Stomach (tissue), 19 donors: ENCODE results near the gene CEL. TPM values are rescaled to one million over a fixed set of nuclear protein-coding genes. Genes with fewer than 3 reads are reported as not detected.
A peak's percentile ranks its signal among the peaks of the same experiment; 100 is the strongest.
"Not testable (repeated sequence)": the region's sequence is repeated elsewhere in the genome, so short reads cannot be mapped to it uniquely, and the experiment has no call there.

ENCODE experiments used
- DNase-seq, 2 donors: peaks; one replicate each; pipeline versions ENCODE4 v3.0.0 to v3.0.0-alpha.2; 2013 to 2019
- H3K27ac ChIP-seq, 5 donors: fragments of 200-600 bp in 4 of 5; sonication (generic) in 4 of 5; one replicate each; pipeline ENCODE4 v1.5.1; 2013 to 2019; ENCODE audit warnings: mild to moderate bottlenecking in 1 of 5, moderate library complexity in 1 of 5
- H3K27me3 ChIP-seq, 3 donors: fragments of 200-600 bp; sonication (generic); one replicate each; pipeline ENCODE4 v1.5.1; 2017 to 2019; ENCODE audit warnings: mixed run types in 1 of 3
- H3K36me3 ChIP-seq, 4 donors: fragments of 200-600 bp; sonication (generic); 1 replicate in 3 of 4; 2 replicates in 1 of 4; pipeline ENCODE4 v1.5.1; 2016 to 2019
- H3K4me1 ChIP-seq, 4 donors: fragments of 200-600 bp; sonication (generic); one replicate each; pipeline ENCODE4 v1.5.1; 2016 to 2019
- H3K4me3 ChIP-seq, 4 donors: fragments of 200-600 bp; sonication (generic) in 3 of 4; one replicate each; pipeline ENCODE4 v1.5.1; 2016 to 2019; ENCODE audit warnings: mild to moderate bottlenecking in 1 of 4
- H3K9me3 ChIP-seq, 4 donors: fragments of 200-600 bp; sonication (generic); one replicate each; pipeline ENCODE4 v1.5.1; 2016 to 2019
- EP300 ChIP-seq: sonication (generic); formaldehyde crosslinking; IDR thresholded peaks from one replicate; pipeline ENCODE4 v1.6.1; 2017; ENCODE audit warnings: antibody characterized with exemption
- POLR2A ChIP-seq, 4 donors: fragments of 450-650 bp; IDR thresholded peaks; one replicate each; pipeline ENCODE4 v1.6.1; 2016; ENCODE audit warnings: antibody characterized with exemption in 4 of 4, control low read depth in 2 of 4, mild to moderate bottlenecking in 1 of 4, moderate library complexity in 1 of 4
- POLR2AphosphoS5 ChIP-seq, 3 donors: sonication (generic); formaldehyde crosslinking; IDR thresholded peaks; one replicate each; pipeline ENCODE4 v1.6.1; 2016; ENCODE audit warnings: antibody characterized with exemption in 3 of 3
- WGBS, 5 donors: extraction: QIAGEN DNeasy Blood & Tissue Kit in 3 of 5; methylation state at CpG; one replicate each; pipeline versions ENCODE4 v1.1.5 to v1.1.7; 2013 to 2018; 5-methylcytosine and 5-hydroxymethylcytosine counted together
- intact Hi-C: fragments of 100-400 bp; cut with DNase I; formaldehyde crosslinking; loops from one replicate; pipeline ENCODE4 v1.15.1; 2023; ENCODE audit warnings: low total_unique reads
- long read RNA-seq, 10 donors: transcript quantifications; one replicate each; lab custom pipeline, GENCODE V29; 2026
- polyA plus RNA-seq, 3 donors: library from polyadenylated mRNA; stranded (reverse); fragments of 200-250 nt; gene quantifications; one replicate each; pipeline ENCODE4 v1.2.3, GENCODE V29; 2013
- total RNA-seq, 5 donors: library from RNA; depleted of rRNA; stranded (reverse); fragments of >200 nt; gene quantifications; one replicate each; pipeline versions ENCODE4 v1.1.0 to v1.2.3, GENCODE V29; 2014 to 2016
- TF ChIP-seq, protein P1 (sequence below), 7 experiments: fragments of 450-650 bp in 4 of 7; fragments of 200-600 bp in 3 of 7; sonication (generic) in 3 of 7; IDR thresholded peaks; one replicate each; pipeline ENCODE4 v1.5.1; 2016 to 2019; ENCODE audit warnings: antibody characterized with exemption in 7 of 7, control low read depth in 2 of 7, mild to moderate bottlenecking in 1 of 7
- donor health status: healthy with polysubstance abuse.
- donor health status: Bipolar disorder and iron deficiency.
- donor health status: healthy.

CEL gene
- total RNA-seq (1 to 10 TPM in 2 of 5 donors, not detected in 3; 1.2 to 2.0 TPM), polyA plus RNA-seq (1 to 10 TPM; 1.4 to 9.9 (median 4.0) TPM)
- long read RNA-seq, donor 1 = 0 reads
- long read RNA-seq, donor 2, partial matches to known transcripts = 0 of 1 reads
- long read RNA-seq, donor 2, other reads (novel, unspliced or antisense) = 0 of 1 reads
- long read RNA-seq, donor 3 = 0 reads
- long read RNA-seq, donor 4 = 0 reads
- long read RNA-seq, donor 5 = 0 reads
- long read RNA-seq, donor 6 = 0 reads
- long read RNA-seq, donor 7 = 0 reads
- long read RNA-seq, donor 8 = 0 reads
- long read RNA-seq, donor 9 = 0 reads
- long read RNA-seq, donor 10, transcript CEL-201 (11 exons, 2,384 nt) = major isoform, 5 of 5 reads
- long read RNA-seq, donor 10, partial matches to known transcripts = 0 of 5 reads
- long read RNA-seq, donor 10, other reads (novel, unspliced or antisense) = 0 of 5 reads

- H3K27ac ChIP-seq, intact Hi-C loops: not testable (repeated sequence)
Measured at GRCh38 chr9:133061764-133062145, at the start of gene CEL. TSS of gene CEL (plus strand) at chr9:133061981. CDS start at chr9:133062003, 22 bp downstream.

DNA sequence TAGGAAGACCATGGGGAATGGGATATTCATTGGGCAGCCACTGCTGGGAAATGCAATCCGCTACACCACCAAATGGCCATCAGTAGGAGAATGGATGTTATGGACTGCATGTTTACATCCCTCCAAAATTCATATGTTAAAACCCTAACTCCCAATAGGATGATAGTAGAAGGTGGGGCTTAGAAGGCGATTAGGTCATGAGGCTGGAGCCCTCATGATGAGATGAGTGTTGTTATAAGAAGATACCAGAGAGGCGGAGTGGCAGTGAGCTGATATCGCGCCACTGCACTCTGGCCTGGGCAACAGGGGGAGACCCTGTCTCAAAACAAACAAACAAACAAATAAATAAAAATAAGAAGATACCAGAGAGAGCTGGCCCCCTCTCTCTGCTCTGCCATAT is 47.1 kb upstream of the CEL start:
- Histone ChIP-seq H3K27me3 (peaks cover 0 to 10% (median 0%) of the 10 kb centered on the region in 3 donors), H3K27ac (no peak overlapping the region), H3K9me3 (peaks cover 0 to 24% (median 9%) of the 10 kb centered on the region in 4 donors), H3K4me1 (no peaks in the 10 kb centered on the region), H3K4me3 (no peak overlapping the region), H3K36me3 (no peaks in the 10 kb centered on the region)
- no peak for TF ChIP-seq EP300
- intact Hi-C loops = no loop called here
- no peak for DNase-seq
- WGBS, 5 donors = 81 to 96% (median 87%) methylated on average over 5 of the region's 5 CpGs

More at GRCh38 chr9:133061764-133062145, at the start of gene CEL:
- H3K4me1 ChIP-seq, H3K27me3 ChIP-seq, H3K4me3 ChIP-seq, H3K9me3 ChIP-seq: not testable (repeated sequence)
- H3K36me3 ChIP-seq = peaks cover 11 to 41% (median 29%) of the 10 kb centered on the region in 4 donors
- 40 to 80% (median 48%) methylated on average over 1 to 2 of the region's 9 CpGs for WGBS, 5 donors
- peak in 1 of 2 donors; percentile 59 for DNase-seq

- intact Hi-C loops = no loop called here
- Histone ChIP-seq H3K27me3 (peaks cover 0 to 16% (median 0%) of the 10 kb centered on the region in 3 donors), H3K9me3 (no peaks in the 10 kb centered on the region), H3K4me3 (no peak overlapping the region), H3K4me1 (peaks cover 0 to 8% (median 3%) of the 10 kb centered on the region in 4 donors), H3K36me3 (no peaks in the 10 kb centered on the region), H3K27ac (no peak overlapping the region)
- DNase-seq = peak in 1 of 2 donors; percentile 36
- WGBS, 5 donors = 70 to 76% (median 72%) methylated on average over 20 to 26 of the region's 26 CpGs
- TF ChIP-seq, protein P1, sequence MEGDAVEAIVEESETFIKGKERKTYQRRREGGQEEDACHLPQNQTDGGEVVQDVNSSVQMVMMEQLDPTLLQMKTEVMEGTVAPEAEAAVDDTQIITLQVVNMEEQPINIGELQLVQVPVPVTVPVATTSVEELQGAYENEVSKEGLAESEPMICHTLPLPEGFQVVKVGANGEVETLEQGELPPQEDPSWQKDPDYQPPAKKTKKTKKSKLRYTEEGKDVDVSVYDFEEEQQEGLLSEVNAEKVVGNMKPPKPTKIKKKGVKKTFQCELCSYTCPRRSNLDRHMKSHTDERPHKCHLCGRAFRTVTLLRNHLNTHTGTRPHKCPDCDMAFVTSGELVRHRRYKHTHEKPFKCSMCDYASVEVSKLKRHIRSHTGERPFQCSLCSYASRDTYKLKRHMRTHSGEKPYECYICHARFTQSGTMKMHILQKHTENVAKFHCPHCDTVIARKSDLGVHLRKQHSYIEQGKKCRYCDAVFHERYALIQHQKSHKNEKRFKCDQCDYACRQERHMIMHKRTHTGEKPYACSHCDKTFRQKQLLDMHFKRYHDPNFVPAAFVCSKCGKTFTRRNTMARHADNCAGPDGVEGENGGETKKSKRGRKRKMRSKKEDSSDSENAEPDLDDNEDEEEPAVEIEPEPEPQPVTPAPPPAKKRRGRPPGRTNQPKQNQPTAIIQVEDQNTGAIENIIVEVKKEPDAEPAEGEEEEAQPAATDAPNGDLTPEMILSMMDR (IDR thresholded peaks at IDR 0.05) = no peak
- TF ChIP-seq POLR2AphosphoS5 (IDR thresholded peaks at IDR 0.05) (no peak), POLR2A (IDR thresholded peaks at IDR 0.05) (no peak), EP300 (no peak)
Measured at GRCh38 chr9:133023117-133023890, 38.5 kb upstream of the CEL start.

DNA sequence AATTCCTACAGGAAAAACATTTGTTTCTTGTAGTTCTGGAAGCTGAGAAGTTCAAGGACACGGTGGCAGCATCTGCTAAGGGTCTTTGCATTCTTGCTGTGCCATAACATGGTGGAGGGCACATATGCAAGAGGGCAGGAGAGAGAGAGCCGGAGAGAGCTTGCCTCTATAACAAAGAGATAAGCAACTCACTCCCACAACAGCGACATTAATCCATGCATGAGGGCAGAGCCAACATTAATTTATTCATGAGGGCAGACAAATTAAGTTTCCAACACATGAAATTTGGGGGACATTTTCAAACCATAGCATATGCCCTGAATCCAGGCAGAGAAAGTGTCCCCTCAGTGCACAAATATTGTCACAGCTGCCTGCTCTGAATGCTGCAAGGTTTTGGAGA is 35.4 kb upstream of the CEL start:
- Histone ChIP-seq H3K27me3 (peaks cover 0 to 9% (median 0%) of the 10 kb centered on the region in 3 donors), H3K36me3 (no peaks in the 10 kb centered on the region), H3K4me3 (no peak overlapping the region), H3K27ac (no peak overlapping the region), H3K9me3 (no peaks in the 10 kb centered on the region), H3K4me1 (peaks cover 9 to 26% (median 21%) of the 10 kb centered on the region in 4 donors)
- 41 to 63% (median 51%) methylated on average over 3 of the region's 3 CpGs for WGBS, 5 donors
- intact Hi-C loops = no loop called here
- no peak for DNase-seq
- TF ChIP-seq POLR2A (IDR thresholded peaks at IDR 0.05) (no peak), EP300 (no peak), POLR2AphosphoS5 (IDR thresholded peaks at IDR 0.05) (no peak)

GRCh38 chr9:133027134-133027533 is 34.6 kb upstream of the CEL start:
- Histone ChIP-seq H3K27ac (no peak overlapping the region), H3K27me3 (peaks cover 0 to 9% (median 0%) of the 10 kb centered on the region in 3 donors), H3K36me3 (no peaks in the 10 kb centered on the region), H3K4me1 (peaks cover 16 to 32% (median 28%) of the 10 kb centered on the region in 4 donors), H3K4me3 (no peak overlapping the region), H3K9me3 (no peaks in the 10 kb centered on the region)
- intact Hi-C loops = no loop called here
- TF ChIP-seq, protein P1 (IDR thresholded peaks at IDR 0.05) = no peak
- no peak for TF ChIP-seq POLR2A (IDR thresholded peaks at IDR 0.05)
- DNase-seq = no peak
- 36 to 58% (median 51%) methylated on average over 5 of the region's 5 CpGs for WGBS, 5 donors
